Measurements from ENCODE around the gene RPLP1. TPM values are rescaled to one million over a fixed set of nuclear protein-coding genes. Genes with fewer than 3 reads are reported as not detected.

The RPLP1 gene
- total RNA-seq, 1 experiment from 2014 or later: 1,587 TPM

DNA sequence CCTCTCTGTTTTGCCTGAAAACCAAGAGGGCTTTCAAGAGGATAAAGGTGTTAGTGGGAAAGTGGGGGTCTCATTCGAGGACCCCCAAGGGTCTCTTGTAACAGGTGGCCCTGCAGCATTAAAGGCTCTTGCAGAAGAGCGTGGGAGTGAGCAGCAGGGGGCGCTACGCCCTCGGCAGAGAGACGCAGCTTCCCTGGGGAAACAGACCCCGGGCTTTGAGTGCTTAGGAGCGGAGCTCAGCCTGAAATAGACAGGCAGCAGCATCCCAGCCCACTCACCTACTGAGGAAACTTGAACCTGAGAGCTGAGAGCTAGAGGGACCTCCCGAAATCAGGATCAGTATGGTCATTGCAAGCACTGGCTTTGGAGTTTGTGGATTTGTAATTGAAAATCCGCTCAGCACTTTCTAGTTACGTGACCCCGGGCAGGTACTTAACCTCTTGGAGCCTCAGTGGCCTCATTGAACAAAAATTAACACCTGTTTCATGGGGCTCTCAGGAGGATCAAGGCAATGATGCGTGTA, 25.7 kb downstream of the RPLP1 start:
- Histone ChIP-seq H3K4me1 (no peaks in the 10 kb centered on the region), H3K4me3 (ENCODE audit: low read depth, low read length) (no peak overlapping the region), H3K27me3 (replicated peaks; ENCODE audit: control insufficient read depth, insufficient read depth, low read length) (no peaks in the 10 kb centered on the region), H3K9me3 (no peaks in the 10 kb centered on the region), H3K36me3 (ENCODE audit: control insufficient read depth, insufficient read depth, low read length) (no peaks in the 10 kb centered on the region)
- intact Hi-C loops (cut with micrococcal nuclease; ENCODE audit: unreplicated experiment): loop anchor here (5.0 to 10.0 kb wide), 3 partner anchors 44 to 1009 kb away; no protein-coding TSS in a partner anchor
- Mint-ChIP-seq H3K27me3 (ENCODE audit: insufficient read depth, unreplicated experiment) (peaks cover 2% of the 10 kb centered on the region), H3K4me3 (ENCODE audit: unreplicated experiment) (no peak overlapping the region), H3K27ac (ENCODE audit: unreplicated experiment) (no peak overlapping the region), H3K4me1 (ENCODE audit: low read depth, unreplicated experiment) (no peaks in the 10 kb centered on the region), H3K9me3 (ENCODE audit: unreplicated experiment) (no peaks in the 10 kb centered on the region), H3K36me3 (ENCODE audit: insufficient read depth, unreplicated experiment) (no peaks in the 10 kb centered on the region)
- CTCF ChIA-PET: interaction anchor here (0.6 to 1.5 kb wide), 6 partner anchors 10 to 741 kb away, joined by 3 to 8 read pairs (median 3); no protein-coding TSS in a partner anchor
- POLR2A ChIA-PET: no interaction called here
- no TSS peak for BruUV-seq (replicated peaks)
- peak; percentile 87 to 89 for TF ChIP-seq CTCF (IDR thresholded peaks at IDR 0.05; ENCODE audit: insufficient read depth in 1 of 2, low read depth in 1 of 2, low read length in 1 of 2, severe bottlenecking in 1 of 2, unreplicated experiment in 1 of 2)
- peak; percentile 60 to 71 for DNase-seq

GRCh38 chr15:69479081-69479480, 26.5 kb downstream of the RPLP1 start:
- CTCF ChIA-PET: interaction anchor here (0.8 kb wide), 1 partner anchor 127 kb away, joined by 3 read pairs; no protein-coding TSS in a partner anchor
- H3K27me3 Mint-ChIP-seq (ENCODE audit: insufficient read depth, unreplicated experiment): peaks cover 2% of the 10 kb centered on the region

GRCh38 chr15:69479971-69480370, 27.4 kb downstream of the RPLP1 start:
- no peaks in the 10 kb centered on the region for H3K9me3 Mint-ChIP-seq (ENCODE audit: unreplicated experiment)
- no peak for DNase-seq
- H3K4me3 Mint-ChIP-seq (ENCODE audit: unreplicated experiment): no peak overlapping the region
- TF ChIP-seq CTCF (IDR thresholded peaks at IDR 0.05; ENCODE audit: insufficient read depth in 1 of 2, low read depth in 1 of 2, low read length in 1 of 2, severe bottlenecking in 1 of 2, unreplicated experiment in 1 of 2): no peak
- no peaks in the 10 kb centered on the region for H3K4me1 ChIP-seq
- CTCF ChIA-PET: interaction anchor here (0.5 kb wide), 1 partner anchor 379 kb away, joined by 3 read pairs; no protein-coding TSS in a partner anchor
- no peaks in the 10 kb centered on the region for H3K9me3 ChIP-seq
- no peaks in the 10 kb centered on the region for H3K4me1 Mint-ChIP-seq (ENCODE audit: low read depth, unreplicated experiment)
- no peak overlapping the region for H3K27ac Mint-ChIP-seq (ENCODE audit: unreplicated experiment)
- no peak overlapping the region for H3K4me3 ChIP-seq (ENCODE audit: low read depth, low read length)
- peaks cover 2% of the 10 kb centered on the region for H3K27me3 Mint-ChIP-seq (ENCODE audit: insufficient read depth, unreplicated experiment)
- intact Hi-C loops (cut with micrococcal nuclease; ENCODE audit: unreplicated experiment): loop anchor here (5.0 to 10.0 kb wide), 3 partner anchors 42 to 1007 kb away; no protein-coding TSS in a partner anchor
- no peaks in the 10 kb centered on the region for H3K27me3 ChIP-seq (replicated peaks; ENCODE audit: control insufficient read depth, insufficient read depth, low read length)
- no TSS peak for BruUV-seq (replicated peaks)
- no peaks in the 10 kb centered on the region for H3K36me3 ChIP-seq (ENCODE audit: control insufficient read depth, insufficient read depth, low read length)
- no peaks in the 10 kb centered on the region for H3K36me3 Mint-ChIP-seq (ENCODE audit: insufficient read depth, unreplicated experiment)
- POLR2A ChIA-PET: no interaction called here

More at GRCh38 chr15:69479081-69479480, 26.5 kb downstream of the RPLP1 start:
- DNase-seq: no peak
- Mint-ChIP-seq H3K36me3 (ENCODE audit: insufficient read depth, unreplicated experiment) (no peaks in the 10 kb centered on the region), H3K4me1 (ENCODE audit: low read depth, unreplicated experiment) (no peaks in the 10 kb centered on the region), H3K4me3 (ENCODE audit: unreplicated experiment) (no peak overlapping the region), H3K27ac (ENCODE audit: unreplicated experiment) (no peak overlapping the region), H3K9me3 (ENCODE audit: unreplicated experiment) (no peaks in the 10 kb centered on the region)
- Histone ChIP-seq H3K36me3 (ENCODE audit: control insufficient read depth, insufficient read depth, low read length) (no peaks in the 10 kb centered on the region), H3K27me3 (replicated peaks; ENCODE audit: control insufficient read depth, insufficient read depth, low read length) (no peaks in the 10 kb centered on the region), H3K9me3 (no peaks in the 10 kb centered on the region), H3K4me1 (no peaks in the 10 kb centered on the region), H3K4me3 (ENCODE audit: low read depth, low read length) (no peak overlapping the region)
- POLR2A ChIA-PET: no interaction called here
- no peak for TF ChIP-seq CTCF (IDR thresholded peaks at IDR 0.05; ENCODE audit: insufficient read depth in 1 of 2, low read depth in 1 of 2, low read length in 1 of 2, severe bottlenecking in 1 of 2, unreplicated experiment in 1 of 2)
- BruUV-seq (replicated peaks): no TSS peak
- intact Hi-C loops (cut with micrococcal nuclease; ENCODE audit: unreplicated experiment): loop anchor here (5.0 to 10.0 kb wide), 3 partner anchors 43 to 1008 kb away; no protein-coding TSS in a partner anchor

Data from Caco-2 (cell line).